Neuronal stem cell (in vitro differentiated cells): ENCODE measurements around the gene TMEM87B. TPM values are rescaled to one million over a fixed set of nuclear protein-coding genes. Genes with fewer than 3 reads are reported as not detected.

Experiments
- DNase-seq: peaks from one replicate; pipeline ENCODE4 v3.0.0-alpha.2; 2013; ENCODE audit warnings: low spot score
- H2AFZ ChIP-seq: one replicate; pipeline ENCODE4 v1.6.1; 2013; ENCODE audit warnings: mild to moderate bottlenecking, low read length, inconsistent platforms
- H2AK5ac ChIP-seq: 2 replicates; pipeline ENCODE4 v1.6.1; 2013; ENCODE audit warnings: low read depth, mild to moderate bottlenecking, inconsistent platforms, low read length, moderate library complexity, mixed read lengths
- H2BK120ac ChIP-seq: 2 replicates; pipeline ENCODE4 v1.6.1; 2013; ENCODE audit warnings: low read depth, mild to moderate bottlenecking, inconsistent platforms, low read length, moderate library complexity, mixed read lengths
- H2BK12ac ChIP-seq: one replicate; pipeline ENCODE4 v1.6.1; 2013; ENCODE audit warnings: low read length, inconsistent platforms
- H2BK15ac ChIP-seq: 2 replicates; pipeline ENCODE4 v1.6.1; 2013; ENCODE audit warnings: mild to moderate bottlenecking, low read length, inconsistent platforms, mixed read lengths
- H2BK5ac ChIP-seq: one replicate; pipeline ENCODE4 v1.6.1; 2013; ENCODE audit warnings: inconsistent platforms, mild to moderate bottlenecking, low read length, moderate library complexity
- H3K14ac ChIP-seq: one replicate; pipeline ENCODE4 v1.6.1; 2013; ENCODE audit warnings: low read length, inconsistent platforms
- H3K18ac ChIP-seq: 2 replicates; pipeline ENCODE4 v1.6.1; 2013; ENCODE audit warnings: low read length, inconsistent platforms
- H3K23ac ChIP-seq: 2 replicates; pipeline ENCODE4 v1.6.1; 2013; ENCODE audit warnings: low read depth, mild to moderate bottlenecking, mixed read lengths, low read length, inconsistent platforms; ENCODE audit not compliant: poor library complexity
- H3K27ac ChIP-seq: replicated peaks from 3 replicates; pipeline ENCODE4 v1.5.1; 2013; ENCODE audit warnings: low read length, inconsistent platforms
- H3K27me3 ChIP-seq, 3 experiments: 2 replicates each; pipeline ENCODE4 v1.6.1; 2013; ENCODE audit warnings: low read length in 3 of 3, mild to moderate bottlenecking in 2 of 3, inconsistent platforms in 1 of 3, low read depth in 1 of 3, mixed read lengths in 1 of 3, moderate library complexity in 1 of 3; ENCODE audit not compliant: control insufficient read depth in 3 of 3, insufficient read depth in 3 of 3
- H3K36me3 ChIP-seq, 2 donors: replicated peaks in 1 of 2; 2 replicates each; pipeline ENCODE4 v1.6.1; 2013; ENCODE audit warnings: low read length in 2 of 2; ENCODE audit not compliant: control insufficient read depth in 2 of 2, insufficient read depth in 2 of 2
- H3K4ac ChIP-seq: 2 replicates; pipeline ENCODE4 v1.6.1; 2013; ENCODE audit warnings: inconsistent platforms, mild to moderate bottlenecking, low read length, moderate library complexity
- H3K4me1 ChIP-seq, 2 donors: 1 replicate in 1 of 2; 2 replicates in 1 of 2; pipeline ENCODE4 v1.6.1; 2013; ENCODE audit warnings: low read length in 2 of 2, low read depth in 1 of 2; ENCODE audit not compliant: control insufficient read depth in 2 of 2, insufficient read depth in 1 of 2
- H3K4me2 ChIP-seq: one replicate; pipeline ENCODE4 v1.6.1; 2013; ENCODE audit warnings: mild to moderate bottlenecking, low read length, inconsistent platforms; ENCODE audit not compliant: insufficient read depth, poor library complexity, severe bottlenecking
- H3K4me3 ChIP-seq, 2 donors: 2 replicates each; pipeline ENCODE4 v1.5.1; 2013; ENCODE audit warnings: low read length in 2 of 2, mild to moderate bottlenecking in 2 of 2, inconsistent platforms in 1 of 2, moderate library complexity in 1 of 2
- H3K79me1 ChIP-seq: one replicate; pipeline ENCODE4 v1.6.1; 2013; ENCODE audit warnings: low read depth, mild to moderate bottlenecking, inconsistent platforms, low read length, moderate library complexity
- H3K9ac ChIP-seq: one replicate; pipeline ENCODE4 v1.6.1; 2013; ENCODE audit warnings: mild to moderate bottlenecking, low read depth, low read length, inconsistent platforms; ENCODE audit not compliant: poor library complexity
- H3K9me3 ChIP-seq, 2 donors: replicated peaks in 1 of 2; 2 replicates each; pipeline versions ENCODE3 to v1.6.1; 2013; ENCODE audit warnings: low read length in 2 of 2, mild to moderate bottlenecking in 2 of 2, inconsistent platforms in 1 of 2, low read depth in 1 of 2, mixed read lengths in 1 of 2, moderate library complexity in 1 of 2; ENCODE audit not compliant: control insufficient read depth in 2 of 2, insufficient read depth in 1 of 2
- H4K8ac ChIP-seq: one replicate; pipeline ENCODE4 v1.6.1; 2013; ENCODE audit warnings: low read depth, mild to moderate bottlenecking, inconsistent platforms, low read length, moderate library complexity
- H4K91ac ChIP-seq: one replicate; pipeline ENCODE4 v1.6.1; 2013; ENCODE audit warnings: low read length, low read depth, mild to moderate bottlenecking, inconsistent platforms; ENCODE audit not compliant: poor library complexity
- WGBS, 2 donors: extraction: QIAGEN DNeasy Blood & Tissue Kit; methylation state at CpG; one replicate each; pipeline ENCODE4 v1.1.7; 2013; ENCODE audit warnings: missing lambda C conversion rate in 2 of 2, mixed read lengths in 1 of 2; ENCODE audit not compliant: insufficient read length in 2 of 2, insufficient replicate concordance in 1 of 2; ENCODE audit errors: extremely low coverage in 2 of 2; 5-methylcytosine and 5-hydroxymethylcytosine counted together
- polyA plus RNA-seq, 2 experiments: library from polyadenylated mRNA; stranded (reverse); fragments of 200-250 nt; gene quantifications; one replicate each; pipeline ENCODE4 v1.2.3, GENCODE V29; 2013

TMEM87B gene
- 12.8 TPM for polyA plus RNA-seq (2013, experiment 1 of 2)
- 13.1 TPM for polyA plus RNA-seq (2013, experiment 2 of 2)

GRCh38 chr2:112054847-112055729 is at the start of gene TMEM87B:
TSS of gene TMEM87B (plus strand) at chr2:112055269. CDS start at chr2:112055592, 323 bp downstream.
- DNase-seq, result peak; percentile 97
- H3K14ac ChIP-seq, result peak within 1 kb of the TSS; percentile 86
- H3K18ac ChIP-seq, result peak within 1 kb of the TSS; percentile 99
- H3K4me3 ChIP-seq, result peak within 1 kb of the TSS; percentile 76 to 90
- no peaks in the 10 kb centered on the region for H3K27me3 ChIP-seq
- H3K4me2 ChIP-seq, result peak within 1 kb of the TSS; percentile 85
- H3K4me1 ChIP-seq, result peaks cover 5 to 9% of the 10 kb centered on the region in 2 donors
- peak within 1 kb of the TSS; percentile 94 for H3K23ac ChIP-seq
- no peak within 1 kb of the TSS for H2BK15ac ChIP-seq
- peak within 1 kb of the TSS; percentile 62 for H4K91ac ChIP-seq
- peak within 1 kb of the TSS; percentile 90 for H2AFZ ChIP-seq
- no peak within 1 kb of the TSS for H4K8ac ChIP-seq
- H2BK120ac ChIP-seq, result peak within 1 kb of the TSS; percentile 37
- peak within 1 kb of the TSS; percentile 72 for H2BK5ac ChIP-seq
- no peaks in the 10 kb centered on the region for H3K9me3 ChIP-seq
- H3K79me1 ChIP-seq, result no peaks in the 10 kb centered on the region
- H2BK12ac ChIP-seq, result peak within 1 kb of the TSS; percentile 27
- peak within 1 kb of the TSS; percentile 96 for H3K9ac ChIP-seq
- no peak within 1 kb of the TSS for H3K4ac ChIP-seq
- peak within 1 kb of the TSS; percentile 99 for H3K27ac ChIP-seq
- no CpG with 5 or more reads among the region's 90 CpGs for WGBS, 2 donors
- peaks cover 0 to 5% of the 10 kb centered on the region in 2 donors for H3K36me3 ChIP-seq
- peak within 1 kb of the TSS; percentile 49 for H2AK5ac ChIP-seq

- no peak for DNase-seq
- no peak overlapping the region for H3K9ac ChIP-seq
- H3K36me3 ChIP-seq, result peaks cover 0 to 13% of the 10 kb centered on the region in 2 donors
- H2BK120ac ChIP-seq, result no peak overlapping the region
- H3K4me2 ChIP-seq, result no peak overlapping the region
- no peak overlapping the region for H2AK5ac ChIP-seq
- no peaks in the 10 kb centered on the region for H3K27me3 ChIP-seq
- H3K4ac ChIP-seq, result no peak overlapping the region
- no peak overlapping the region for H2BK15ac ChIP-seq
- H3K18ac ChIP-seq, result no peak overlapping the region
- no peak overlapping the region for H4K8ac ChIP-seq
- no CpG with 5 or more reads among the region's 5 CpGs for WGBS, 2 donors
- no peak overlapping the region for H3K23ac ChIP-seq
- no peak overlapping the region for H3K4me3 ChIP-seq
- H4K91ac ChIP-seq, result no peak overlapping the region
- H3K14ac ChIP-seq, result no peak overlapping the region
- no peak overlapping the region for H2BK12ac ChIP-seq
- no peaks in the 10 kb centered on the region for H3K9me3 ChIP-seq
- H3K79me1 ChIP-seq, result no peaks in the 10 kb centered on the region
- no peak overlapping the region for H2BK5ac ChIP-seq
- peaks cover 3 to 7% of the 10 kb centered on the region in 2 donors for H3K4me1 ChIP-seq
- no peak overlapping the region for H3K27ac ChIP-seq
- H2AFZ ChIP-seq, result no peak overlapping the region
Observed at GRCh38 chr2:112005406-112006075, 49.5 kb upstream of the TMEM87B start.

- Histone ChIP-seq H3K23ac (no peak overlapping the region), H3K9me3 (no peaks in the 10 kb centered on the region), H3K27me3 (no peaks in the 10 kb centered on the region), H4K91ac (no peak overlapping the region), H3K79me1 (no peaks in the 10 kb centered on the region), H3K4me3 (no peak overlapping the region), H3K36me3 (peaks cover 2 to 18% of the 10 kb centered on the region in 2 donors), H2AFZ (no peak overlapping the region), H4K8ac (no peak overlapping the region), H3K27ac (no peak overlapping the region), H2BK12ac (no peak overlapping the region), H3K4me2 (no peak overlapping the region), H3K4ac (no peak overlapping the region), H3K14ac (no peak overlapping the region), H3K4me1 (peaks cover 2 to 4% of the 10 kb centered on the region in 2 donors), H3K18ac (no peak overlapping the region), H3K9ac (no peak overlapping the region), H2BK120ac (no peak overlapping the region), H2BK15ac (no peak overlapping the region), H2AK5ac (no peak overlapping the region), H2BK5ac (no peak overlapping the region)
- no CpG with 5 or more reads among the region's 4 CpGs for WGBS, 2 donors
- no peak for DNase-seq
Observed at GRCh38 chr2:112006076-112006410, 49.0 kb upstream of the TMEM87B start.

- Histone ChIP-seq H2BK15ac (no peak overlapping the region), H3K4me3 (no peak overlapping the region), H2BK120ac (no peak overlapping the region), H3K23ac (no peak overlapping the region), H3K18ac (no peak overlapping the region), H2AK5ac (no peak overlapping the region), H2BK5ac (no peak overlapping the region), H3K4ac (no peak overlapping the region), H3K79me1 (no peaks in the 10 kb centered on the region), H3K27me3 (no peaks in the 10 kb centered on the region), H2BK12ac (no peak overlapping the region), H3K9me3 (no peaks in the 10 kb centered on the region), H3K14ac (no peak overlapping the region), H3K27ac (no peak overlapping the region), H3K4me1 (no peaks in the 10 kb centered on the region), H2AFZ (no peak overlapping the region), H3K9ac (no peak overlapping the region), H4K8ac (no peak overlapping the region), H4K91ac (no peak overlapping the region), H3K36me3 (peaks cover 2 to 19% of the 10 kb centered on the region in 2 donors), H3K4me2 (no peak overlapping the region)
- DNase-seq, result no peak
- no CpG with 5 or more reads among the region's 2 CpGs for WGBS, 2 donors
Observed at GRCh38 chr2:112007493-112007892, 47.6 kb upstream of the TMEM87B start.
